Neural crest cell (in vitro differentiated cells): Measurements from ENCODE around the gene SNTA1. TPM values are rescaled to one million over a fixed set of nuclear protein-coding genes. Genes with fewer than 3 reads are reported as not detected.
"Not testable (repeated sequence)": the region's sequence is repeated elsewhere in the genome, so short reads cannot be mapped to it uniquely, and the experiment has no call there.

ENCODE experiments used
- DNase-seq: peaks from one replicate; pipeline ENCODE4 v3.0.0; 2021; ENCODE audit warnings: low read depth, mixed read lengths, low spot score
- H3K27ac Mint-ChIP-seq: one replicate; pipeline ENCODE4 v1.8.0; 2021; ENCODE audit warnings: mild to moderate bottlenecking, mixed read lengths; ENCODE audit not compliant: unreplicated experiment
- H3K27me3 Mint-ChIP-seq: 2 replicates; pipeline ENCODE4 v1.8.0; 2021; ENCODE audit warnings: low read depth, mild to moderate bottlenecking, mixed read lengths
- H3K36me3 Mint-ChIP-seq: 2 replicates; pipeline ENCODE4 v1.8.0; 2021; ENCODE audit warnings: low read depth, mild to moderate bottlenecking, mixed read lengths
- H3K4me1 Mint-ChIP-seq: 2 replicates; pipeline ENCODE4 v1.8.0; 2021; ENCODE audit warnings: mixed read lengths
- H3K4me3 Mint-ChIP-seq: one replicate; pipeline ENCODE4 v1.8.0; 2021; ENCODE audit warnings: mild to moderate bottlenecking, mixed read lengths
- H3K9me3 Mint-ChIP-seq: 2 replicates; pipeline ENCODE4 v1.8.0; 2021; ENCODE audit warnings: mixed read lengths
- total RNA-seq: library from RNA; stranded (reverse); gene quantifications from 2 replicates; pipeline ENCODE4 v1.2.1, GENCODE V29; 2021
- TF ChIP-seq, protein P1 (sequence below): fragments of 200-600 bp; sonication (generic); conservative IDR thresholded peaks from 2 replicates; pipeline ENCODE4 v1.5.0; 2021; ENCODE audit warnings: antibody characterized with exemption, mild to moderate bottlenecking

The SNTA1 gene
- total RNA-seq, 1 donor from 2014 or later = 9.4 TPM

DNA sequence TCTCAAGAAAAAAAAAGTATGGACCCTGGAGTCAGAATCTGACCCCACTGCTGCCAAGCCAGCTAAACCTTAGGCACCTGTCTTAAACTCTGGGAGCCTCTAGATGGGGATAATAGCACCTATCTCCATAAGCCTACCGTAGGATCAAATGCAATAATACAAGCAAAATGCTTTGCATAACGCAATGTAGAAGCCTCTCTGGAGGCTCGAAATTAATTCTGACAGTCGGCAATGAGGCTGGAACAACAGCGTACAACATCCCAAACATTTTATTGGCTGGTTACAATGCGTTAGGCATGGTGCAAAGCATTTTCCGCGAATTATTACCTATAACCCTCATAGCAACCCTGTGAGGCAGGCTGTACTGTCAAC, 42.8 kb downstream of the SNTA1 start:
- H3K27me3 Mint-ChIP-seq = no peaks in the 10 kb centered on the region
- TF ChIP-seq, protein P1, sequence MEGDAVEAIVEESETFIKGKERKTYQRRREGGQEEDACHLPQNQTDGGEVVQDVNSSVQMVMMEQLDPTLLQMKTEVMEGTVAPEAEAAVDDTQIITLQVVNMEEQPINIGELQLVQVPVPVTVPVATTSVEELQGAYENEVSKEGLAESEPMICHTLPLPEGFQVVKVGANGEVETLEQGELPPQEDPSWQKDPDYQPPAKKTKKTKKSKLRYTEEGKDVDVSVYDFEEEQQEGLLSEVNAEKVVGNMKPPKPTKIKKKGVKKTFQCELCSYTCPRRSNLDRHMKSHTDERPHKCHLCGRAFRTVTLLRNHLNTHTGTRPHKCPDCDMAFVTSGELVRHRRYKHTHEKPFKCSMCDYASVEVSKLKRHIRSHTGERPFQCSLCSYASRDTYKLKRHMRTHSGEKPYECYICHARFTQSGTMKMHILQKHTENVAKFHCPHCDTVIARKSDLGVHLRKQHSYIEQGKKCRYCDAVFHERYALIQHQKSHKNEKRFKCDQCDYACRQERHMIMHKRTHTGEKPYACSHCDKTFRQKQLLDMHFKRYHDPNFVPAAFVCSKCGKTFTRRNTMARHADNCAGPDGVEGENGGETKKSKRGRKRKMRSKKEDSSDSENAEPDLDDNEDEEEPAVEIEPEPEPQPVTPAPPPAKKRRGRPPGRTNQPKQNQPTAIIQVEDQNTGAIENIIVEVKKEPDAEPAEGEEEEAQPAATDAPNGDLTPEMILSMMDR = no peak
- no peak for DNase-seq

DNA sequence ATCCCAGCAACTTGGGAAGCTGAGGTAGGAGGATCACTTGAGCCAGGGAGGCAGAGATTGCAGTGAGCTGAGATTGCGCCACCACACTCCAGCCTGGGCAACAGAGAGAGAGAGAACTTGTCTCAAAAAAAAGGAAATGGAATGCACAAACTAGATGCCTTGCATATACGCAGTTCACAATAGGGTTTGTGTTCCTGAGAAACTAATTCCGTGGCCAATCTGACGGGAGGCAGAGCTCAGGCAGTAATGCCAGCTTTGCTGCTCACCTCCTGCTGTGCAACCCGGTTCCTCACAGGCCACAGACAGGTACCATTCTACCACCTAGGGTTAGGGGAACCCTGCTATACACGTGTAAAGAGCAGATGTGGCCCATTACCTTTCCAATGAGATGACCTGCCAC, 43.6 kb downstream of the SNTA1 start:
- H3K4me3 Mint-ChIP-seq = peak overlapping the region; percentile 95
- TF ChIP-seq, protein P1 = no peak
- H3K4me1 Mint-ChIP-seq = peaks cover 28% of the 10 kb centered on the region
- no peak for DNase-seq
- no peaks in the 10 kb centered on the region for H3K36me3 Mint-ChIP-seq
- no peaks in the 10 kb centered on the region for H3K9me3 Mint-ChIP-seq
- no peak overlapping the region for H3K27ac Mint-ChIP-seq
- H3K27me3 Mint-ChIP-seq = no peaks in the 10 kb centered on the region

More for the DNA sequence above, 42.8 kb downstream of the SNTA1 start:
- Mint-ChIP-seq H3K4me1 (peaks cover 28% of the 10 kb centered on the region), H3K36me3 (no peaks in the 10 kb centered on the region), H3K4me3 (peak overlapping the region; percentile 95), H3K9me3 (no peaks in the 10 kb centered on the region), H3K27ac (peak overlapping the region; percentile 88)

DNA sequence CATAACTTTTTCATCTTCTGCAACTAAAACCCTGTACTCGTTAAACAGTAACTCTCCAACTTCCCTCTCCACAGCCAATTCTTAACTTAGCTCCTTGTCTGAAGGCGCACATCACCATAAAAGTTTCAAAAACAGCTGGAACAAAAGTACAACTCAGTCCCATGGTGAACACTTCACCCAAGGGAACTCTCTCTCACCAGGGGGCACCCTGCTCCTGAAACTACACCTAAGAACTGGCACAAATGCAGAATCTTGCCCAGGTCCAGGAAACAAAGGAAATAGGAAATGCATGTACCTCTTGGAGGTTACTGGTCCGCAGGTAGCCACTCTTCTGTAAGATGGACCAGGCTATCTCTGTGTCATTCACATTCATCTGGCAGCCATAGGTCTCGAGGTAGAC, 48.8 kb downstream of the SNTA1 start:
- DNase-seq = no peak
- TF ChIP-seq, protein P1 = no peak
- Mint-ChIP-seq H3K27me3 (no peaks in the 10 kb centered on the region), H3K9me3 (no peaks in the 10 kb centered on the region), H3K4me3 (no peak overlapping the region), H3K36me3 (peaks cover 17% of the 10 kb centered on the region), H3K27ac (peak overlapping the region; percentile 2), H3K4me1 (peaks cover 5% of the 10 kb centered on the region)

DNA sequence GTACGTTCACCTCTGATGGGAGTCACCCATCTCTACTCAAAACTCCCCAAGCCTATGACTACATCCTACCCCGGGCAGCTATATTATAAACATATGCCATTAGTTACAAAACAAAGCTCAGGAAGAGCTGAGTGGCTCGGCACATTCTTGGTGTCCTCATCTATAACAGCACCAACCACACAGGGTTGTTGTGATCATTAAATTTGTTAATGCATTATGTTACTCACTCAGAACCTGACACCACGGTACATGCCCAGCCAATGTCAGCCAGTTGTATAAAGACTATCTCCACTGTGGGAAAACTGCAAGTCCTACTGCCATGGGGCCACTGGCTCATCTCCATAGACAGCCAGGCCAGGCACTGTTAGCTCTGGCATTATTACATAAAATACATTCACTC, 50.0 kb downstream of the SNTA1 start:
- Mint-ChIP-seq H3K27ac (no peak overlapping the region), H3K27me3 (no peaks in the 10 kb centered on the region), H3K9me3 (no peaks in the 10 kb centered on the region), H3K4me1 (no peaks in the 10 kb centered on the region), H3K4me3 (peak overlapping the region; percentile 29), H3K36me3 (peaks cover 20% of the 10 kb centered on the region)
- no peak for DNase-seq
- TF ChIP-seq, protein P1 = no peak

DNA sequence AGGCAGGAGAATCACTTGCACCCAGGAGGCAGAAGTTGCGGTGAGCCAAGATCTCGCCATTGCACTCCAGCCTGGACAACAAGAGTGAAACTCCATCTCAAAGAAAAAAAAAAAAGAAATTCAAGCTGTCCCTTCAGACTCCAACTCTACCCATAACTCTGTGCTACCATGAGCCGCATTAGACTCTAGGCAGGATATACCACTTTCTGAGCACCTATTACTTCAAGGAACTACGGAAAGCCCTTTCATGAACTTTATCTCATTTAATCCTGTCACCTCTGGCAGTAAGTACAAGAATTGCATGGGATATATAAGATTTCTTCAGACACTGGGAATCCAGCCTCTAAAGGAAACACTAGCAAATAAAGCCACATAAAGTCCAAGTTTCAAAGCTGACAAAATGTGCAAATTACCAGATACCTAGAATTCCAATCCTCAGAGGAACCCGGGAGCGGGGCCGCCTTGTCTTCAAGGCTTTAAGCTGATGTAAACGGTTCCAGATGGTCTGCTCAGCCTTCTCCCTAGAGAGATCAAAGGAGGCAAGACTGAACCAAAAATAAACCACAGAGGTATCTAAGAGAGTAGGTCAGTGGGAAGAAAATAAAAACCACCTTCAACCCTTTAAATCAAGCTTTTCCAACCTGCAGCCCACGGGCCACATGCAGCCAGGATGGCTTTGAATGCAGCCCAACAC, 51.7 kb downstream of the SNTA1 start:
- no peak overlapping the region for H3K4me3 Mint-ChIP-seq
- H3K27me3 Mint-ChIP-seq = no peaks in the 10 kb centered on the region
- no peak for DNase-seq
- H3K27ac Mint-ChIP-seq = no peak overlapping the region
- H3K36me3 Mint-ChIP-seq = peaks cover 26% of the 10 kb centered on the region
- no peaks in the 10 kb centered on the region for H3K4me1 Mint-ChIP-seq
- H3K9me3 Mint-ChIP-seq = no peaks in the 10 kb centered on the region
- TF ChIP-seq, protein P1 = no peak

DNA sequence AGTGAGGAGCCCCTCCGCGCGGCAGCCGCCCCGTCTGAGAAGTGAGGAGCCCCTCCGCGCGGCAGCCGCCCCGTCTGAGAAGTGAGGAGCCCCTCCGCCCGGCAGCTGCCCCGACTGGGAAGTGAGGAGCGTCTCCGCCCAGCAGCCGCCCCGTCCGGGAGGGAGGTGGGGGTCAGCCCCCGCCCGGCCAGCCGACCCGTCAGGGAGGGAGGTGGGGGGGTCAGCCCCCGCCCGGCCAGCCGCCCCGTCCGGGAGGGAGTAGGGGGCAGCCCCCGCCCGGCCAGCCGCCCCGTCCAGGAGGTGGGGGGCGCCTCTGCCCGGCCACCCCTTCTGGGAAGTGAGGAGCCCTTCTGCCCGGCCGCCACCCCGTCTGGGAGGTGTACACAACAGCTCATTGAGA, 54.2 kb downstream of the SNTA1 start:
- H3K9me3 Mint-ChIP-seq = not testable (repeated sequence)
- H3K36me3 Mint-ChIP-seq = peaks cover 26% of the 10 kb centered on the region

More for the DNA sequence above, 54.2 kb downstream of the SNTA1 start:
- not testable (repeated sequence) for H3K27me3 Mint-ChIP-seq, H3K27ac Mint-ChIP-seq, DNase-seq, H3K4me1 Mint-ChIP-seq, H3K4me3 Mint-ChIP-seq
